ENCODE measurements around the gene PCSK6.

DNA sequence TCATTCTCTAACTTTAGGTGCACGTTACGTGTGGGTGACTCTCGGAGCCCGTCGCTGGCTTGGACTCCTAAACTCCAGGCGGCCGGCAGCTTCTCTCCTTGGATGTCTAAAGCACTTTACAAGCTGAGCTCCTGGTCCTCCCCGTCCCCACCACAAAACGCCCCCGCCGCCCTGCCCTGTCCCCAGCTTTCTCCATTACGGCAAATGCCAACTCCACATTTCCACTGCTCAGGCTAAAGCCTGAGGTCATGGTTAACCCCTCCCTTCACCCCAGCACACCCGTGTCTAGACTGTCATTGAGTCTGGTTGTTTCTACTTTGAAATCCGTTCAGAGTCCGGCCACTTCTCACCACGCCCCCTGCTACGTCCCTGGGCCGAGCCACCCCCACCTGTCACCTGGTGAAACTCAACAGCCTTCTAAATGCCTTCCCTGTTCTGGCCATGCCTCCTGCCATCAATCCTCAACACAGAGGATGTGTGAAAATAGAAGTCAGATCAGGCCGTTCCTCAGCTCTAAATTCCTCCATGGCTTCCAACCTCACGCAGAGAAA lies 8.1 kb upstream of the PCSK6 start:
- TF ChIP-seq CTCF (IDR thresholded peaks at IDR 0.05; ENCODE audit: poor library complexity, severe bottlenecking): no peak
- TF ChIP-seq EP300 (conservative IDR thresholded peaks at IDR 0.05; ENCODE audit: poor library complexity, severe bottlenecking): no peak
- TF ChIP-seq TAF1 (IDR thresholded peaks at IDR 0.05; ENCODE audit: low read depth): no peak
- no peak for TF ChIP-seq EZH2 (IDR thresholded peaks at IDR 0.05; ENCODE audit: borderline replicate concordance, insufficient read depth, low read length, poor library complexity, severe bottlenecking)
- TF ChIP-seq RAD21 (conservative IDR thresholded peaks at IDR 0.05): no peak
- no peak for TF ChIP-seq POLR2AphosphoS5 (IDR thresholded peaks at IDR 0.05)
- no peak for TF ChIP-seq REST (IDR thresholded peaks at IDR 0.05; ENCODE audit: borderline replicate concordance)
- no peak for TF ChIP-seq SMC3 (conservative IDR thresholded peaks at IDR 0.05; ENCODE audit: poor library complexity)

Data from neural cell (in vitro differentiated cells).